ENCODE results near the gene ANKRD6. TPM values are rescaled to one million over a fixed set of nuclear protein-coding genes. Genes with fewer than 3 reads are reported as not detected.
A peak's percentile ranks its signal among the peaks of the same experiment; 100 is the strongest.

Gene ANKRD6
- total RNA-seq, 2 experiments from 2014 or later = 9.1 TPM

DNA sequence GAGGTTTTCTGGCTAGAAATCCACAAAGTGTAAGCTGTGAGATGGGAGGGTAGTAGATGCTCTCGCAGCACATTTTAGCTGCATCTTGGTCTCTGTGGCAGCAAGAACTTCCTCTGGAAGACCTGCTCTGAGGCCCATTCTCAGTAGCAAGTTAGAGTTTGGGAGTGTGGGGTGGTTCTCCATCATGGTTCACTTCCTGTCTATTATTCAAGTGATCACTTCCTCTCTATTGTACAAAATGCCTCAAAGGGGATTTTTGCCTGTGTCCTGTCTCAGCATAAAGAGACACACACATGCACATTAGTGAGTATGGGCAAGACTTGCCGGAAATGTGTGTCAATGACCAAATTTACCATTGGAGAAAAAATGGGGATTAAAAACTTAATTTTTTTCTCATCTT lies 163.1 kb downstream of the ANKRD6 start:
- peak overlapping the region; percentile 99 for H3K27ac Mint-ChIP-seq
- H3K4me1 Mint-ChIP-seq (ENCODE audit: low read depth) = peaks cover 46% of the 10 kb centered on the region
- ChIA-PET CTCF (interaction anchor here (1.6 to 5.2 kb wide), 2 partner anchors 14 to 164 kb away, joined by 3 to 39 read pairs; no protein-coding TSS in a partner anchor), POLR2A (interaction anchor here (0.6 to 1.5 kb wide), 2 partner anchors 17 to 720 kb away, joined by 3 read pairs; no protein-coding TSS in a partner anchor)
- peaks cover 19% of the 10 kb centered on the region for H3K9me3 Mint-ChIP-seq (ENCODE audit: insufficient read depth)
- peak; percentile 69 for ATAC-seq
- no peaks in the 10 kb centered on the region for H3K27me3 Mint-ChIP-seq (ENCODE audit: low read depth)
- H3K4me3 Mint-ChIP-seq = peak overlapping the region; percentile 42
- H3K36me3 Mint-ChIP-seq (ENCODE audit: low read depth) = peaks cover 37% of the 10 kb centered on the region
- peak; percentile 40 for DNase-seq

DNA sequence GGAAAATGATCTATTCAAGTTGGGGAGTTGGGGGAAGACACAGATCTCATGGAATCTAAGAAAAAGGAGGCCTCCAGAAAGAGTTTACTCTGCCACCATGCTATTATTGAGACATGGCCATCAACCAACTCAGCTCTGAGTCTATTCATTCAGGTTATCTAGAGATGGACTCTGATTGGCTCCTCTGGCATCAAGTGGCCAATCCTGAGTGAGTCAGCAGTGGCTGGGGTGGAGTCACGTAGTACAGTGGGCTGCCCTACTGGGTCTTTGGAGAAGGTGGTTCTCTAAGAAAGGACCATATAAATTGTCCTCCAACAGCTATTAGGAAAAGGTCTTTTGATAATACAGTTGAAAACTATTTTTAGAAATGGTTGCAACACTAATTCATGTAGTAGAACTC lies 163.5 kb downstream of the ANKRD6 start:
- Mint-ChIP-seq H3K4me3 (peak overlapping the region; percentile 42), H3K27ac (peak overlapping the region; percentile 99), H3K36me3 (ENCODE audit: low read depth) (peaks cover 37% of the 10 kb centered on the region), H3K9me3 (ENCODE audit: insufficient read depth) (peaks cover 19% of the 10 kb centered on the region), H3K27me3 (ENCODE audit: low read depth) (no peaks in the 10 kb centered on the region), H3K4me1 (ENCODE audit: low read depth) (peaks cover 46% of the 10 kb centered on the region)
- ATAC-seq (no peak), DNase-seq (no peak)
- ChIA-PET POLR2A (interaction anchor here (0.6 to 1.5 kb wide), 3 partner anchors 12 to 719 kb away, joined by 3 read pairs; no protein-coding TSS in a partner anchor), CTCF (interaction anchor here (1.6 to 5.2 kb wide), 2 partner anchors 13 to 164 kb away, joined by 3 to 39 read pairs; no protein-coding TSS in a partner anchor)

DNA sequence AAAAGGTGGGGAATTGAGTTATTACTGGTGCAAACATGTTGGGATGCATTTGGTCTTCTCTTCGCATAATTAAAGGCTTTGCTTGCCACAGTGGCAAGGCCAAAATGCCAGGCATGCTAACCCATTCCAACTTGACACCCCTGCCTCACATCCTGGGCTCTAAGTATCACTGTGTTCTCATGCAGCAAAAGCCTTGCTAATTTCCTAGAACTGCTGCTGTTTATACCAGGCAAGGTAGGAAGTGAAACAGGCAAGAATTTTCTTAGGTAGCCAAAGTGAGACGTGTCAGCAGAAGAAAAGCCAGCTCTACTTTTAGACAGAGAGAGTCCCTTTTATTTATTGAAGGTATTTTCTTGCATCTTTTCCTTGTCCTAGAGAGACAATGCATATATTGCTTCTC lies 164.4 kb downstream of the ANKRD6 start:
- ATAC-seq (peak; percentile 35), DNase-seq (no peak)
- H3K27me3 Mint-ChIP-seq (ENCODE audit: low read depth) = no peaks in the 10 kb centered on the region
- ChIA-PET CTCF (interaction anchor here (1.6 to 5.2 kb wide), 4 partner anchors 12 to 225 kb away, joined by 3 to 39 read pairs (median 6); no protein-coding TSS in a partner anchor), POLR2A (interaction anchor here (1.0 to 1.2 kb wide), 2 partner anchors 11 to 225 kb away, joined by 3 to 4 read pairs; no protein-coding TSS in a partner anchor)
- H3K4me3 Mint-ChIP-seq = peak overlapping the region; percentile 25
- peaks cover 19% of the 10 kb centered on the region for H3K9me3 Mint-ChIP-seq (ENCODE audit: insufficient read depth)
- H3K27ac Mint-ChIP-seq = peak overlapping the region; percentile 79
- peaks cover 37% of the 10 kb centered on the region for H3K36me3 Mint-ChIP-seq (ENCODE audit: low read depth)
- H3K4me1 Mint-ChIP-seq (ENCODE audit: low read depth) = peaks cover 49% of the 10 kb centered on the region

DNA sequence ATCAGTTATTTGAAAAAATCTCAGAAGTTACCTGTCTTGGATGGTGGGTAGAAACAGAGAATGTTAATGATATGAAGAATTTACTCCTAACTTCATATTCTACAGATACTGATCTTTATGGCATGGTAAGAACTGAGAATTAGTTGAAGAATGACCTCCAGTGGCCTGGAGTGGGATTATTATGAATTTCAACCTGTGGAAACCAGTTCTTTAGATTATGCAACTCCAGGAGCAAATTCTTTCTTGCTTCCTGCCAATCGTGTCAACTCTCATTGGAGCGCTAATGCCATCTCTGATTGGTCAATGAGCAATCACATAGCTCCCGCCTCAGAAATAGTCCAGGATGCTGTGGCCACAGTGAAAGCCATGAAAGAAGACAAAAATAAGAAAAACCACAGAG lies 165.0 kb downstream of the ANKRD6 start:
- Mint-ChIP-seq H3K9me3 (ENCODE audit: insufficient read depth) (peaks cover 19% of the 10 kb centered on the region), H3K27ac (peak overlapping the region; percentile 79), H3K4me1 (ENCODE audit: low read depth) (peaks cover 49% of the 10 kb centered on the region), H3K4me3 (no peak overlapping the region), H3K36me3 (ENCODE audit: low read depth) (peaks cover 37% of the 10 kb centered on the region), H3K27me3 (ENCODE audit: low read depth) (no peaks in the 10 kb centered on the region)
- CTCF ChIA-PET = interaction anchor here (1.0 to 5.2 kb wide), 7 partner anchors 12 to 300 kb away, joined by 3 to 39 read pairs (median 4); no protein-coding TSS in a partner anchor
- POLR2A ChIA-PET = interaction anchor here (1.2 kb wide), 1 partner anchor 226 kb away, joined by 4 read pairs; no protein-coding TSS in a partner anchor
- DNase-seq (peak; percentile 26), ATAC-seq (peak; percentile 18)

DNA sequence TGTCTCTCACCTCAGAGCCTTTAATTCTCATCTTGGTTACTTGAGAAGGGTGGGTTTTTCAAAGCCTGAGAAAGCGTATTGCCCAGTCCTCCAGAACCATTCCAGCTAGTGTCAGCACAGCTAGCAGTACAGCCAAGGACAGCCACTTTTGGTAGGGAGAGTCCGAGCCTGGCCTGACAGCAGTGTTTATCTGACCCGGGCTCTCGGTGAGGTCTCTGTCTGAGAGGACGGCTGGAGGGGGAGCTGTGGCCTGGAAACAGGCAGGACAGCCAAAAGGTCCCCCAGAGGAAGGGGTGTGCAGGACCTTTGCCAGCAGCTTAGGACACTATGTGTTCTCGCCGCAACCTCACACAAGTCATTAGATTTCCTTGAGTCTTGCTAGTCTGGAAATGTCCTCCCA lies 166.8 kb downstream of the ANKRD6 start:
- POLR2A ChIA-PET = no interaction called here

DNA sequence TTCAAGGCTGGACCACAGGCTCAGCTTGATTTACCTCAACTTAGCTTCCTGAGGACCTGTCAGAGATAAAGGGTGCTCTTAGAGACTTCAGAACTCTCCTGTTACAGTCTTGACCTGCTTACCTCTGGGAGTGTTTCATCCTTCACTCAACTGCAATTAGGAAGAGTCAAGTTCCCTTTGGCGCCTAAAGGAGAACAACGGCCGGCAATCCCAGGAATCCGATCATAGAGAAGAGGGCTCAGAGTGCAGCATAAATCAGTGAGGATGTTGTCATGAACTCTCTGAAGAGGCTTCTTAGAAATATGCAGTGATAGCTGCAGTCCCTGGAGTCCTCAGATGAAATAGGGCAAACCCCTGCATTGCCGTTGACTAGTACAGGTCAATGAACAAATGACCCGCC lies 169.2 kb downstream of the ANKRD6 start:
- no peak overlapping the region for H3K4me3 Mint-ChIP-seq
- no peak for DNase-seq
- ATAC-seq = no peak
- H3K27ac Mint-ChIP-seq = no peak overlapping the region
- no peaks in the 10 kb centered on the region for H3K27me3 Mint-ChIP-seq (ENCODE audit: low read depth)
- H3K9me3 Mint-ChIP-seq (ENCODE audit: insufficient read depth) = peaks cover 9% of the 10 kb centered on the region
- peaks cover 27% of the 10 kb centered on the region for H3K4me1 Mint-ChIP-seq (ENCODE audit: low read depth)
- peaks cover 18% of the 10 kb centered on the region for H3K36me3 Mint-ChIP-seq (ENCODE audit: low read depth)
- ChIA-PET CTCF (interaction anchor here (1.5 kb wide), 1 partner anchor 170 kb away, joined by 5 read pairs; no protein-coding TSS in a partner anchor), POLR2A (no interaction called here)

More for the DNA sequence above, 166.8 kb downstream of the ANKRD6 start:
- Mint-ChIP-seq H3K36me3 (ENCODE audit: low read depth) (peaks cover 34% of the 10 kb centered on the region), H3K4me1 (ENCODE audit: low read depth) (peaks cover 48% of the 10 kb centered on the region), H3K9me3 (ENCODE audit: insufficient read depth) (peaks cover 19% of the 10 kb centered on the region), H3K4me3 (no peak overlapping the region), H3K27ac (no peak overlapping the region), H3K27me3 (ENCODE audit: low read depth) (no peaks in the 10 kb centered on the region)
- ATAC-seq = no peak
- DNase-seq = no peak
- CTCF ChIA-PET = interaction anchor here (1.4 to 5.2 kb wide), 3 partner anchors 10 to 228 kb away, joined by 4 to 39 read pairs (median 8); partner anchors contain the start of gene ANKRD6

DNA sequence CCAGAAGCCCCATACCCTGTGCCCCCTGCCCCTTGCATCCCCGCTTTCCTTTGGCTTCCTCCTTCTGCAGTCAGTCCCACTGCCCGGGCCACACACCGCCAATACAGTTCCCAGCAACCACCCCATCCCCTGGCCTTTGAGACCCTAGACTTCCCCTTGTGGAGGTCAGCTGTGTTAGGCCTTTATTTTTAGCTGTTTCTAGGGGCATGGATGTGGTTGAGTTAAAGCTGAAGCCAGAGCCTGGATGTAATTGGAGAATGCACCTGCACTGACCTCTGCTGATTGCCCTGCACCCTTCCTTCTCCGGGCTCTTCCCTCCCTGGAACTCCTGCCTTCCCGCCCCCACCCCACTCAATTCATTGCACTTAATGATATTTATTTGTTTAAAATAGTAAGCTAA lies 171.7 kb downstream of the ANKRD6 start:
- ATAC-seq = no peak
- no peaks in the 10 kb centered on the region for H3K27me3 Mint-ChIP-seq (ENCODE audit: low read depth)
- ChIA-PET CTCF (interaction anchor here (1.0 to 2.8 kb wide), 4 partner anchors 170 to 236 kb away, joined by 3 to 12 read pairs (median 8); no protein-coding TSS in a partner anchor), POLR2A (interaction anchor here (0.6 kb wide), 1 partner anchor 54 kb away, joined by 3 read pairs; no protein-coding TSS in a partner anchor)
- DNase-seq = no peak
- no peak overlapping the region for H3K27ac Mint-ChIP-seq
- no peaks in the 10 kb centered on the region for H3K9me3 Mint-ChIP-seq (ENCODE audit: insufficient read depth)
- H3K4me3 Mint-ChIP-seq = no peak overlapping the region
- H3K4me1 Mint-ChIP-seq (ENCODE audit: low read depth) = peaks cover 3% of the 10 kb centered on the region
- no peaks in the 10 kb centered on the region for H3K36me3 Mint-ChIP-seq (ENCODE audit: low read depth)

DNA sequence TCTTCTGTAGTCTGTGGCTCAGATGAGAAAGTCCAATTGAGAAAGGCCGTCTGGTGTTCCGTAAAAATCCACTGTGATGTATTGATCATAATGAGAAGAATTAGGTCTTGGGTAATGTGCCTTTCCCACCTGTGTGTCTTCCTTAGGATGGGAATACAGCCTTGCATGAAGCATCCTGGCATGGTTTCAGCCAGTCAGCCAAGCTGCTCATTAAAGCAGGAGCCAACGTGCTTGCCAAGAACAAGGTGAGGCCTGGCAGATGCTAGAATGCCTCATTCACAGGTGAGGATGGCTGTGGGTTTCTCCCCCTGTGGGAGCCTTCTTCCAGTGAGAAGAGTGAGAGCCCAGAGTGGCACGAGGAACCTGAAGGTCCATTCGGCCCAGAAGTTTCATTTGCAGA lies 172.9 kb downstream of the ANKRD6 start:
- DNase-seq (no peak), ATAC-seq (no peak)
- no peak overlapping the region for H3K27ac Mint-ChIP-seq
- no peaks in the 10 kb centered on the region for H3K9me3 Mint-ChIP-seq (ENCODE audit: insufficient read depth)
- ChIA-PET CTCF (interaction anchor here (0.8 to 2.8 kb wide), 4 partner anchors 32 to 233 kb away, joined by 3 to 12 read pairs (median 3); partner anchors contain the start of gene LYRM2), POLR2A (no interaction called here)
- no peaks in the 10 kb centered on the region for H3K27me3 Mint-ChIP-seq (ENCODE audit: low read depth)
- peaks cover 10% of the 10 kb centered on the region for H3K4me1 Mint-ChIP-seq (ENCODE audit: low read depth)
- no peak overlapping the region for H3K4me3 Mint-ChIP-seq
- H3K36me3 Mint-ChIP-seq (ENCODE audit: low read depth) = peaks cover 2% of the 10 kb centered on the region

DNA sequence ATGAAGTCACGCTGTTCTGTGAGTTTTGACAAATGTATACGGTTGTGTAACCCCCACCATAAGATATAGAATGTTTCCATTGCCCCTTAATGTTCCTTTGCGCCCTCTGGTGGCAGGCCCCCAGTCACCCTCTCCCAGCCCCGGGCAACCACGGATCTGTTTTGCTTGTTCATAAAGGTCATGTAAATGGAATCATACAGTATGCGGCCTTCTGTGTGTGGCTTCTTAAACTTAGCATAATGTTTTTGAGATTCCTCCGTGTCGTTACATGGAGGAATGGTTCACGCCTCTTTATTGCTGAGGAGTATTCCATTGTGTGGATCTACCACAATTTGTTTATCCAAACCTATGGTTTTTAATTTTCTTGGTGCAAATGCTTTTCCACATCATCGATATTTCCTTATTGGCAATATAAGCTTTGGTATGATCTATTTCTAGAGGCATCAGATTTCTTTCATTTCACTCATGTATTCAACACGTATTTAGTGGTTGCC lies 177.2 kb downstream of the ANKRD6 start:
- peak; percentile 88 for ATAC-seq
- POLR2A ChIA-PET = no interaction called here
- DNase-seq = peak; percentile 85
- no peaks in the 10 kb centered on the region for H3K27me3 Mint-ChIP-seq (ENCODE audit: low read depth)
- no peak overlapping the region for H3K4me3 Mint-ChIP-seq
- H3K4me1 Mint-ChIP-seq (ENCODE audit: low read depth) = peaks cover 24% of the 10 kb centered on the region
- peaks cover 2% of the 10 kb centered on the region for H3K36me3 Mint-ChIP-seq (ENCODE audit: low read depth)
- no peak overlapping the region for H3K27ac Mint-ChIP-seq
- CTCF ChIA-PET = interaction anchor here (0.7 to 7.7 kb wide), 16 partner anchors 12 to 627 kb away, joined by 3 to 82 read pairs (median 4); partner anchors contain the start of genes ANKRD6 and UBE2J1
- H3K9me3 Mint-ChIP-seq (ENCODE audit: insufficient read depth) = no peaks in the 10 kb centered on the region

DNA sequence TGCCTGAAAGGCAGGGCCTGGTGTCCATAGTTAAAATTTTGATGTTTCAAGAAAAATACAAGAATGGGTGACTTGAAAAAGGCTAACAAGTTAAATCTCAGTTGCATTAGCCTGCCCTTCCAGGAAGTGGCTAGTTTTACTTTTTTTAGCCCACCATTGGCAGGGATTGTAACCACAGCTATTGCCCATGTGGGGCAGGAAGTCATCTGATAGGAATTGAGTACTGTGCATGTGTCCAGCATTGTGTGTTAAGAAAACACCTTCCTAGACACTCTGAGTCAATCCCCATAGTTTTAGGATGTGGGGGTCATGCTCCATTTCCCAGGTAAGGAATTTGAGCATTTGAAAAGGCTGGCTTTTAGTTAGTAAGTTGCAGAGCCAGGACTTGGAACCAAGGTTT lies 178.7 kb downstream of the ANKRD6 start:
- ChIA-PET POLR2A (no interaction called here), CTCF (interaction anchor here (2.8 to 7.7 kb wide), 4 partner anchors 13 to 243 kb away, joined by 16 to 82 read pairs (median 33); partner anchors contain the start of gene ANKRD6)
- Mint-ChIP-seq H3K4me1 (ENCODE audit: low read depth) (peaks cover 24% of the 10 kb centered on the region), H3K9me3 (ENCODE audit: insufficient read depth) (no peaks in the 10 kb centered on the region), H3K4me3 (no peak overlapping the region), H3K27me3 (ENCODE audit: low read depth) (no peaks in the 10 kb centered on the region), H3K36me3 (ENCODE audit: low read depth) (peaks cover 2% of the 10 kb centered on the region), H3K27ac (no peak overlapping the region)
- peak; percentile 34 for DNase-seq
- ATAC-seq = no peak

DNA sequence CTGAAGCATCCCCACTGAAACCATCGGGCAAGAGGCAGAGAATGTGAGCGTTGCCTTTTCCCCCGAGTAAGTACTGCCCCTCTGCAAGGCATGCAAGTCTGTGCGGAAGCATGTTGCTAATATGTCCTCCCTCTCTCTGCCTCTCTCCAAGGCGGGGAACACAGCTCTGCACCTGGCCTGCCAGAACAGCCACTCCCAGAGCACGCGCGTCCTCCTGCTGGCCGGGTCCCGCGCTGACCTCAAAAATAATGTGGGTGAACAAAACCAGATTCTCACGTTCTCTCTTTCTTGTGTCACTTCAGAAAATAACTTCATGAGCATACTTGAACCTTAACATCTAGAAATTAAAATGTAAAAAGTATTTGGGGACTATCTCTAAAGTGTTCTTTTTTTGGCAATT lies 179.2 kb downstream of the ANKRD6 start:
- CTCF ChIA-PET = interaction anchor here (1.6 to 7.7 kb wide), 5 partner anchors 14 to 244 kb away, joined by 5 to 82 read pairs (median 16); partner anchors contain the start of gene ANKRD6

DNA sequence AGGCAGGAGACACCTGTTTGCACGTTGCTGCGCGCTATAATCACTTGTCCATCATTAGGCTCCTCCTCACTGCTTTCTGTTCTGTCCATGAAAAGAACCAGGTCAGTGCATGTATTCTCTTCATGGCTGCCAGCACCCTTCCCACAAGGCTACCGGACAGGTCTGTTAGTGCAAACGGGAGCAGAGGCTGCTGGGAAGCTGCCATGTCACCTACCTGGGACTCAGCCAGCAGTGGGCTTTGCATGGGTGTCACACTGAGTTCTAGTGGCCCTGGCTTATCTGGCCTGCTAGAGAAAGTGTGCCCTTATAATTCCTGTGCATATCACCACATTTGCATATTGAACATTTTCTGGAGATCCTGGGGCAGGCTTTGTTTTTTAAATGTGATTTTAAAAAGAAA lies 180.8 kb downstream of the ANKRD6 start:
- DNase-seq (no peak), ATAC-seq (no peak)
- Mint-ChIP-seq H3K27ac (no peak overlapping the region), H3K4me3 (no peak overlapping the region), H3K27me3 (ENCODE audit: low read depth) (no peaks in the 10 kb centered on the region), H3K9me3 (ENCODE audit: insufficient read depth) (no peaks in the 10 kb centered on the region), H3K4me1 (ENCODE audit: low read depth) (peaks cover 24% of the 10 kb centered on the region), H3K36me3 (ENCODE audit: low read depth) (peaks cover 2% of the 10 kb centered on the region)
- CTCF ChIA-PET = interaction anchor here (1.6 to 7.7 kb wide), 4 partner anchors 16 to 242 kb away, joined by 5 to 82 read pairs (median 12); partner anchors contain the start of gene ANKRD6
- POLR2A ChIA-PET = no interaction called here

More for the DNA sequence above, 179.2 kb downstream of the ANKRD6 start:
- peaks cover 2% of the 10 kb centered on the region for H3K36me3 Mint-ChIP-seq (ENCODE audit: low read depth)
- no peaks in the 10 kb centered on the region for H3K9me3 Mint-ChIP-seq (ENCODE audit: insufficient read depth)
- H3K4me3 Mint-ChIP-seq = no peak overlapping the region
- no peak overlapping the region for H3K27ac Mint-ChIP-seq
- H3K4me1 Mint-ChIP-seq (ENCODE audit: low read depth) = peaks cover 24% of the 10 kb centered on the region
- POLR2A ChIA-PET = no interaction called here
- no peaks in the 10 kb centered on the region for H3K27me3 Mint-ChIP-seq (ENCODE audit: low read depth)
- no peak for DNase-seq
- ATAC-seq = no peak

All from activated CD8-positive, alpha-beta T cell treated with anti-CD3 and anti-CD28 coated beads, Interleukin-2, amount 10 ng/mL, durations not matched to agents 7 days and 5 days (primary cell).